Skeletal muscle cell (primary cell): ENCODE data around the gene RPUSD3.

Experiments
- DNase-seq: peaks from one replicate; pipeline ENCODE4 v3.0.0-alpha.2; 2010; ENCODE audit warnings: low read depth
- H3K4me3 ChIP-seq: 2 replicates; pipeline ENCODE4 v1.5.1; 2011; ENCODE audit warnings: low read depth, mild to moderate bottlenecking, control low read depth, low read length, moderate library complexity

Gene RPUSD3

DNA sequence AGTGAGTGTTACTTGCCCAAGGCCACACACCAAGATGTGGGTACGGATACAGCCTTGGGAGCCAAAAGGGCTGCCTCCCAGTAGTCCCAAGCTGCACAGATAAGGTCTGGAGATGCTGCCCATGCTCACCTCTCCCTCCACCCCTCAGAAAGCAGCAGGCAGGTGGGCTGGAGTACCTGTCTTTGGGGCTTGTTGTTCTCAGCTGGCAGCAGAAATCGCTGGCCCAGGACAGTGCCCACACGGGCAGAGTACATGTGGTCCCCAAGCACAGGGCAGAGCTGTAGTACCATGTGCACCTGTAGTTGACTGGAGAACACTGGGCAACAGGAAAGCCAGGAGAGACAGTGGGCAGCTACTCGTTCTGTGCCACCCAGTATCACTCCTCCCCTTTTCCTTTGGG lies 5.0 kb downstream of the RPUSD3 start:
- no peak for DNase-seq
- no peak overlapping the region for H3K4me3 ChIP-seq

DNA sequence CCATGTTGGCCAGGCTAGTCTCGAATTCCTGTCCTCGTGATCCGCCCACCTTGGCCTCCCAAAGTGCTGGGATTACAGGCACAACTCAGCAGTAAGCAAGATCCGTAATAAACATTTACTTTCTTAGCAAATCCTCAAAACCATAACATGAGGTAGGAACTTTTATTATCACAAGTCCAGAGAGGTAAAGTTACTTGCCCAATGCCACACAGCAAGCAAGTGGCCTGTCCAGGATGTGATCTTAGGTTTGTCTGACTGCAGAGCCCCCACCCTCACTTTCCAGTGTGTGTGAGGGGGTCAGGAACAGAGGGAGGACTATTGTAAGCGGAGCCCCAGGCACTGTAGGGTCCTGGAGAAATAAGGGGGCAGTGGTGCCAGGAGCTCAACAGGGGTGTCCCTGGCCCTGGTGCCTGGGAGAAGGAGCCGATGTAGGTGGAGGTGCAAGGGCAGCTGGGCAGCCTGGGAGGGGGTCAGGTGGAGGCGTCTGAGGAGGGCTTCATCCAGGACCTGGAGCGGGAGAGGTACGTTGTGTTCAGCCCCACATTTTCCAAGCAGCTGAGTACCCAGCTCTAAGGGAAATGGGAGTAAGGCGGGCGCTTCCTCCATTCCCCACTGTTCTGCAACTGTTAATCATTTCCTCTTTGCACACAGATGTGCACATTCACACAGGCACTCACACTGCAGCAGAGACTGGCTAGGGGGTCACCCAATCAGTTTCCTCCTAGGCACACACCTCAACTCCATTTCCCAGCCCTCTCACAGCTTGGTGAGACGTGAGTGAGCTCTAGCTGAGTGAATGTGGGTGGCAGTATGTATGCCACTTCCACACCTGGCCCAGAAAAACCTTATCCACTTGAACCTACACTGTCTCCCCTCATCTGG lies 5.9 kb downstream of the RPUSD3 start:
- no peak for DNase-seq
- H3K4me3 ChIP-seq = no peak overlapping the region

DNA sequence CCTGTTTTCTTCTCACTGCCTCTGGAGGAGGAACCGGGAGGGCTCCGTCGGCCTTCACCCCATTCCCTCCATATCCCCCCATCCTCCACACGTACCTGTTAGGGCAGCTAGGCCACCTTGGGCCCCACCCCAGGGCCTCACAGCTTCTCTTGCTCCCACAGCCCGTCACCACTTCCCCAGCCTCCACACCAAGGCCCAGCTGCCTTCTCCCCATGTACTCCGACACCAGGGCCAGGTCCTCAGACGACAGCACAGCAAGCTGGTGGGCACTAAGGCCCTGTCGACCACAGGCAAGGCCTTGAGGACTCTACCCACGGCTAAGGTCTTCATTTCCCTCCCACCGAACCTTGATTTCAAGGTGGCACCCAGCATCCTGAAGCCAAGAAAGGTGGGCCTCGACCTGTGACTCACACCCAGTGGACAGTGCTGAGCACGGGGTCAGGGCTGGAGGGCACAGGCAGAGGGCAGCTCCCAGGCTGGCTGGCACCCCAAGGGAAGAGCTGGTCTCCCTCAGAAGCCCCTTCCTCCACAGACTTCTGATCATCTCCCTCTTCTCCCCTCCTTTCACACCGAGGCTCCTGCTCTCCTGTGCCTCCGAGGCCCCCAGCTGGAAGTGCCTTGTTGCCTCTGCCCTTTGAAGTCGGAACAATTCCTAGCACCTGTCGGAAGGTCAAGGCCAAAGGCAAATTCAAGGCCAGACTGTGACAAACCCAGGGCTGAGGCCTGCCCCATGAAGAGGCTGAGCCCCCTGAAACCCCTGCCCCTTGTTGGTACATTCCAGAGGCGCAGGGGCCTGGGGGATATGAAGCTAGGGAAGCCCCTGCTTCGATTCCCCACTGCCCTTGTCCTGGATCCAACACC lies 9.1 kb downstream of the RPUSD3 start:
- DNase-seq = no peak
- no peak overlapping the region for H3K4me3 ChIP-seq

DNA sequence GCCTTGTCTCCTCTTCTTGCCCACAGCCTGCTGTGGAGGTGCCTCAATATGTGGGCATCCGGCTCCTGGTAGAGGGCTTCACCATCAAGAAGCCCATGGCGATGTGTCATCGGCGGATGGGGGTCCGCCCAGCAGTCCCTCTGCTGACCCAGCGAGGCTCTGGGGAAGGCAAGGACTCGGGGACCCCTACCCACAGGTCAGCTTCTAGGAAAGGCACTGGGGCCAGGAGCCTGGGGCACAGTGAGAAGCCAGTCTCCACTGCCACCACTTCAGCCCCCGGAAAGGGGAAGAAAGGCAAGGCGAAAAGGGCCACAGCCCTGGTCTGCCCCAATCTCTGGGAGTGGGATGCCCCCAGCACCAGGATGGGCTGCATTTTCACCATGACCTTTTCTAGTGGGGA lies 10.7 kb downstream of the RPUSD3 start:
- no peak overlapping the region for H3K4me3 ChIP-seq
- DNase-seq = no peak

DNA sequence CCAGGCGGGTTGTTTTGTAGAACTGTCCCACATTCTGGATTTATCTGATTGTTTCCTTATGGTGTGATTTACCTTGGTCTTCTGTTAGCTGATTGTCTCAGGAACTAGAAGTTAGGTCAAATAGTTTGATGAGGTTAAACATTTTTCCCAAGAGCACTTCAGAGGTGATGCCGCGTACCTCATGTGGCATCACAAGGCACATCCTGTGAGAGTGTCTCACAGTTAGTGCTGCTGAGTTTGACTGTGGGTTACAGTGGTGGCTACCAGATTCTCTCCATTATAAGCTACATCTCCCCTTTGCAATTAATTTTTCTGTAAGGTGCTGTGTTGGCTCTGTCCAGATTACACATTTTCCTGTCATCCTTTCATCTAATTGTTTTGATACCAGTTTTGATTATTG lies 12.6 kb downstream of the RPUSD3 start:
- DNase-seq = no peak
- H3K4me3 ChIP-seq = no peak overlapping the region

DNA sequence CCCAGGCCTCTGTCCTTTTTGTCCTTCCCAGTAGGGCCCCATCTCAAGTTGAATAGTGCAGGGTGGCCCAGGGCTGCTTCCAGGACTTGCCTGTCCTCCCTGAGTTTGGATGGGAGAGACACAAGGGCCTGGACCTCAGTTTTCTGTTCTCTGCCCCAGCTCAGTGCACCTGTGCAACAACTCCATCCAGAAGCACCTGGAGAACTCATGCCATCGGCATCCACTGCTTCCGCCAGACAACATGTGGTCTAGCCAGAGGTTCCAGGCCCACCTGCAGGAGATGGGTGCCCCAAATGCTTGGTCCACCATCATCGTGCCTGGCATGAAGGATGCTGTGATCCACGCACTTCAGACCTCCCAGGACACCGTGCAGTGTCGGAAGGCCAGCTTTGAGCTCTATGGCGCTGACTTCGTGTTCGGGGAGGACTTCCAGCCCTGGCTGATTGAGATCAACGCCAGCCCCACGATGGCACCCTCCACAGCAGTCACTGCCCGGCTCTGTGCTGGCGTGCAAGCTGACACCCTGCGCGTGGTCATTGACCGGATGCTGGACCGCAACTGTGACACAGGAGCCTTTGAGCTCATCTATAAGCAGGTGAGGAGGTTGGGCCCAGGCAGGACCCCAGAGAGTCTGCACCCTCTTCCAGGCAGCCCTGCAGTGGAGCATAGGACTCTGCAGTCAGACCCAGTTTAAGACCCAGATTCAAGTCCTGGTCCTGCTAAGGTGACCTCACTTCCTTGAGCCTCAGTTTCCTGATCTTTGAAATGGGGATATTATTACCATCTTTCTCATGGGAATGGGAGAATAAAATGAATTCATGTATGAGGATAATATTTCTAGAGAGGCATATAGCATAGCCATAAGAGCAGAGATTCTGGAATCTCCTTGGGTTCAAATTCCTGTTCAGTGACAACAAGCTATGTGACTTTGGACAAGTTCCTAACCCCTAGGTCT lies 14.7 kb downstream of the RPUSD3 start:
- no peak overlapping the region for H3K4me3 ChIP-seq
- no peak for DNase-seq

DNA sequence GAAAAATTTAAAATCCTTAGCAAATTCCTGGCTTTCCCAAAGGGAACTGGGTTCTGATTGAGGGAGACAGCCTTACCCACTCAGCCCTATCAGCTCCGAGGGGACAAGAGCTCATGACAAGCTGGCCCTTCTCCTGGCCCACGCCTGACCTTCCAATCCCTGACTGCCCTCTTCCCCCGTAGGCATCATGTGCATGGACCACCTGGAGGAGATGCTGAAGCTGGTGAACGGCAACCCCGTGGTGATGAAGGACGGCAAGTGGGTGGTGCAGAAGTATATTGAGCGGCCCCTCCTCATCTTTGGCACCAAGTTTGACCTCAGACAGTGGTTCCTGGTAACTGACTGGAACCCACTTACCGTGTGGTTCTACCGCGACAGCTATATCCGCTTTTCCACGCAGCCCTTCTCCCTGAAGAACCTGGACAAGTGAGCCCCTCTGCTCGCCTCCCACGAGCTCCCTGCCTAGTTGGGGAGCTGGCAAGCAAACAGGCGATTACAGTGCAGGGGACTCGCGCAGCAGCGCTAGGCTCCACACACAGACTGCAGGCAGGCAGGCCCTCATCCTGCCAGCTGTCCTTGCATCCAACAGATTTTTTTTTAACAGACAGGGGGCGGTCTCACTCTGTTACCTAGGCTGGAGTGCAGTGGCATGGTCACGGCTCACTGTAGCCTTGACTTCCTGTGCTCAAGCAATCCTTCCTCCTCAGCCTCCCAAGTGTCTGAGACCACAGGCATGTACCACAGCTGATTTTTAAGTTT lies 16.8 kb downstream of the RPUSD3 start:
- H3K4me3 ChIP-seq = no peak overlapping the region
- no peak for DNase-seq

DNA sequence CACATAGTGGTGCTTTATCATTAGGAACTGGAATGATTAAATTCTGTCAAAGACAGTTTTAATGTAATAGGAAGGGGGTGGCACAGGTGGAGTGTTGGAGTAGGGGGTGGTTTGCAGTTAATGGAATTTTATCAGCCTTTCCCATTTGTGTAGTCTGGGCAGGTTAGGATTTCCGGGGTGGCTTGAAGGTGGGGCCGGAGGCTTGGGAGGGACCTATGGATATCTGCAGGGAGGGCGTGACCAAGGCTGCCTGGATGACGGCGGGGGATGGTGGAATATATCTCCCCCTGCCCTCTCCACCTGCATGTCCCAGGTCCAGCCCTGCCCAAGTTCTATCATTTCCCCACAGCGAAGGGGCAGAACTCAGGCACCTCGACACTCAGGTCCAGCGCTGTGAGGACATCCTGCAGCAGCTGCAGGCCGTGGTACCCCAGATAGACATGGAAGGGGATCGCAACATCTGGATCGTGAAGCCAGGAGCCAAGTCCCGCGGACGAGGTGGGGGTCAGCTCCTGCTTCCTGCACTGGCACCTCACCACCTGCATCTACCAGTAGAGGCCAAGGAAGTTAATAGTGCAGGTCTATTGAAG lies 18.3 kb downstream of the RPUSD3 start:
- DNase-seq = no peak
- no peak overlapping the region for H3K4me3 ChIP-seq

DNA sequence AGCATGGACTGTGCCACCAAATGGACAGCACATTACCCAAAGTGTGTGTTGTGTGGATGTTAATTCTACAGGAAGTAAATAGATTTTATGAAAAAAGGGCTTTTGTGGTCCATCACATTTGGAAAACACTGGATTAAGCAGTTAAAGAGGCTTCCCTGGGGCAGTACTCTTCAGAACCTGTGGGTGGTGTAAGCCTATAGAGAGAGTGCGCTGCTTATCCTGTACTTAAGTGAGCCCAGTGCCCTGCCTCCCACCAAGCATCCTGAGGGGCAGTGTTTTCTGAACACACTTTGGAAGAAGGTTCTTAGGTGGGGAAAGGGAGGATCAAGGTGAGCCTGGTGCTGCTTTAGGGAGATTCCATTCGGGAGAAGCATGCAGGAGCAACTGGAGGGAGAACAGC lies 22.9 kb downstream of the RPUSD3 start:
- no peak for DNase-seq
- H3K4me3 ChIP-seq = no peak overlapping the region

DNA sequence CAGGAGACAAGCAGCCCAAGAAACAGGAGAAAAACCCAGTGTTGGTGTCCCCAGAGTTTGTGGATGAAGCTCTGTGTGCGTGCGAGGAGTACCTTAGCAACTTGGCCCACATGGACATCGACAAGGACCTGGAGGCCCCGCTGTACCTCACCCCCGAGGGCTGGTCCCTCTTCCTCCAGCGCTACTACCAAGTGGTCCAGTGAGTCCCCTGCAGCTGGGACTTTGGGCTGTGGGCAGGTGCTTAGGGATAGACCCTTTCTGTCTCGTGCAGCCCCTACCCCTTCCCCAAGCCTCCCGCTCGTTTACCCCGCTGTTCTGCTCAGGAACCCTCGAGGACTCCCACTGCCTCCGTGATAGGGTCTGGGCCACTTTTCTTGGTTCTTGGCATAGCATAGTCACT lies 23.3 kb downstream of the RPUSD3 start:
- DNase-seq = no peak
- H3K4me3 ChIP-seq = no peak overlapping the region

DNA sequence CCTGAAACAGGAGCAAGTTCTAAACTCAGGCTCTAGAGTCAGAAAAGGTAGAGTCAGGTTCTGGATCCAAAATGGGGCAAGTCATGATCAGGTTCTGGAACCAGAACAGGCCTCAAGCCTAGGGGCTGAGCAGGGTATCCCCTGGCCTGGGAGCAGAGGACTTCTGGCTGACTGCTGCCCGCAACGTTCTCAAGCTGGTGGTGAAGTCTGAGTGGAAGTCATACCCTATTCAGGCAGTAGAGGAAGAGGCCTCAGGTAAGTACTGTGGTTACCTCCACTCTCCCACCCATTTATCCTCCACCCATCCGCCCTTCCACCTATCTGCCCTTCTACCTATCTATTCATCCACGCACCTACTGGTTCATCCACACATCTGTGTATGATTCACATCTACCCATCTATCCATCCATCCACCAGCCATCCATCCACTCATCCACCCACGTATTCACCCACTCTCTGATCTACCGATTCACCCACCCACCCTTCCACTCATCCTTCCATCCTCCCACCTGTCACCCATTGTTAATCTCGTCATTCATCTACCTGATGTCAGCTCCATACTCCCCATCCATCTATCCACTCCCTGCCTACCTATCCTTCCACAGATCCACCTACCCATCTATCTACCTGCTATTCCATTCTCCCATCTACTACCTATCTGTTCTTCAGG lies 25.0 kb downstream of the RPUSD3 start:
- no peak for DNase-seq

DNA sequence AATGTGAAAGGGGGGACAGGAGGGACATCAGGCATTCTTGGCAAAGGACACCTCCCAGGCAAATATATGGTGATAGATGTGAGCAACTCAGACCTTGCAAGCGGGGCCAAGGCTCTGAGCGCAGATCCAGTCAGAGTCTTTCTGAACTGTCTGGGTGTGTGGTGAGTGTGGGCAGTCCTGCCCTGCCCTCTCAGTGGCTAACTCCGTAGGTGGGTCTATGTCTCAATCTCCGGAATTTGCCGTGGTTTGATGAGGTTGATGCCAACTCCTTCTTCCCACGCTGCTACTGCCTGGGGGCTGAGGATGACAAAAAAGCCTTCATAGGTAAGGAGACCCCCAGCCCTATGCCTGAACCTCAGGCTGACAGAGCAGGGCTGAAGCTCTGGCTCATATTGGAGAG lies 26.4 kb downstream of the RPUSD3 start:
- no peak for DNase-seq
- H3K4me3 ChIP-seq = no peak overlapping the region

More for the DNA sequence above, 25.0 kb downstream of the RPUSD3 start:
- H3K4me3 ChIP-seq = no peak overlapping the region

DNA sequence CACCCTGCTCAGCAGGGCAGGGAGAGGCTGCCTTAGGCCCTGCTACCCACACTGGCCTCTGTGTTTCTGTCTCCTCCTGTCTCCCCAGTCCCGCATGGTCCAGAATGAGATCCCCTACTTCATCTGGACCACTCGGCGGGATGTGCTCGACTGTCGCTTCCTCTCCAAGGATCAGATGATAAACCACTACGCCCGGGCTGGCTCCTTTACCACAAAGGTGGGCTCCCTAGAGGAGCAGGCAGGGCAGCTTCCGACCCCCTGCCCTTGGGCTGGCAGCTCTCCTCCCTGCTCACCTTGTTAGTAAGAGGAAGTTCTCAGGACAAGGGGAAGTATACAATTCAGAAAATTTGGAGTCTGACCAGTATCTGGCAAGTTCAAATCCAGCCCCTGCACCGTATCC lies 27.8 kb downstream of the RPUSD3 start:
- no peak for DNase-seq
- no peak overlapping the region for H3K4me3 ChIP-seq

DNA sequence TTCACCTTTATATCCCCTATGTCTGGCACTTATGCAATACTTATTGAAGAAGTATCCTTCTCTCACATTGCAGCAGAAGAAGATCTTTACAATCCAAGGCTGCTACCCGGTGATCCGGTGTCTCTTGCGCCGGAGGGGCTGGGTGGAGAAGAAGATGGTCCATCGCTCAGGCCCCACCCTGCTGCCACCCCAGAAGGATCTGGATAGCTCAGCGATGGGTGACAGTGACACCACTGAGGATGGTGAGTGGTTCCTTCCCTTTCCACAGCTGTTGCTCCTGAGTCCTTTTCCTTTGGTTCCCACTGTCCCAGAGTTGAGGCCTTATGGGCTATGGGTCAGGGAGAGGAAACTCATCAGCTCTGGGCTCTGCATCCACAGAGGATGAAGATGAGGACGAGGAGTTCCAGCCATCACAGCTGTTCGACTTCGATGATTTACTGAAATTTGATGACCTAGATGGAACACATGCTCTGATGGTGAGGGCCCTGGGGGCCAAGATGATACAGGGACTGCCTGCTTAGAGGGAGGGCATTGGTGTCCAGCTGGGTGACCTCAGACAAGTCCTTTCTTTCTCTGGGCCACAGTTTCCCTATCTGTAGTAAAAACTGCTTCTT lies 30.8 kb downstream of the RPUSD3 start:
- H3K4me3 ChIP-seq = no peak overlapping the region
- no peak for DNase-seq

DNA sequence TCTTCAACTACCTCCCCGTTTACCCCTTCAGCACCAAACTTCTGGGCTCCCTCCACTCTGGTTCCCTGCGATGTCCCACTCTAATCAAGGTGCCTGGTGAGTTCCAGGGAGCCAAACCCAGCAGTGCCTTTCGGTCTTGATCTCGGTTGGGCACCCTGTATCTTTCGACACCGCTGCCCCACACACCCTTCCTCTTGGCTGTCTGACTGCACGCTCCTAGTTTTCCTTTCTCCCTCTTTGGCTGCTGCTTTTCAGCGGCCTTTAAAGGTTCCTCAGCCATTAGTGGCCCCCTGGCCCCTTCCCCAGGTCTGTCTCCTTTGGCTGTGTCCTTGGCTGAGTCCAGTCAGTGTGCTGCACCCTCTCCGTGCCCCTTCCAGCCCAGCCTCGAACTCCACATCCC lies 33.0 kb downstream of the RPUSD3 start:
- peak overlapping the region; percentile 56 for H3K4me3 ChIP-seq
- no peak for DNase-seq

DNA sequence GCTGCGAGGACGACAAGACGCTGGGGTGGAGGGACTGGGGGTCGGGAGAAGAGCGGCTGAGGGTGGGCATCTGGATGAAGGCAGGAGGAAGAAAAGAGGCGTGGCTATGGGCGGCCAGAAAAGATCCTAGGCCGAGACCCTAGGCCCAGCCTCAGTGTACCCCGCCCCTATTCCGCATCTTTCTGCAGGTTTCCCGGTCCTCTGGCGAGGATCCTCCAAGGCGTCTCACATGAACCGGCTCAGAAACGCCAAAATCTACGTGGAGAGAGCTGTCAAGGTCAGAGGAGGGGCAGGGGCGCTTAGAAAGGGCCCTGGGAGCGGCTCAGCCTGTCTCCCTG lies 33.4 kb downstream of the RPUSD3 start:
- no peak for DNase-seq
- H3K4me3 ChIP-seq = peak overlapping the region; percentile 56

DNA sequence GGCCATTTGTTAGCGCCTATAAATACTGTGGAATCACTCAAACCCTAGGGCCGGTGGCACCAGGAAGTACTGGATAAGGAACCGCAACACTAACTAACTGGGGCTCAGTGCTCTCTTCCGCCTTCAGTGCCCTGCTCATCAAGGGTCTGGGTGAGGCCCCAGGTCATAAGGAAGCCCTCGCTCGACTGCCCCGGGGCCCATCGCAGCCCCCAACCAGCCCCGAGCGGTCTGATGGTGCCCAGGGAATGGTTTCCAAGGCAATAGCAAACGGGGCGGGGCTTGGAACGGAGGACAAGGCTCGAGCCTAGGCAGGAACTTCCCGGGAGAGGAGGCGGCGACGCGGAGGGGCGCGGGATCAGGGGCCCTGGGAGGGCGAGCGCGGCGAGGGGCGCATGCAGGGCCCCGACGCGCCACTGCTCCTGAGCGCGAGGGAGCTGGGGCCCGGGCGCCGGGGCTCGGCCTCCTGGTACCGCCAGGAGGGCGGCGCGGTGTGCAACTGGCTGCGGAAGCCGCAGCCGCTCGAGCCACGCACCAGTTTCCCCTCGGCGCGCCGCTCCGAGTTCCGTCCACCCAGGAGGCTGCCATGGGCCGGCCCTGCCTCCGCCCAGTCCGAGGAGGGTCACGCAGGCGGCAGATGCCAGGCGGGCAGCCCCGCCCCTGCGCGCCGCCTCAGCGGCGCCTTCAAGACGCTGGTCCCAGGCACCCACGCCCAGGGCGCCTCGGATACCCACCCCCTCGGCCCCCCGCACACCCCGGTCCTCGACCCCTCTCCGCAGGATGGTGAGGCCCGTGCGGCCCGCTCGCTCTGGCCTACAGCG lies 34.0 kb downstream of the RPUSD3 start, which contains the start of gene TTLL3:
TTLL3 (plus strand) TSS at position 648 of the 818 bp plus-strand sequence. CDS start 400 bp downstream, outside the sequence.
- peak within 1 kb of the TSS; percentile 56 for H3K4me3 ChIP-seq
- no peak for DNase-seq
